HL-60/S4 treated with phorbol 12-myristate 13-acetate at 8.2 ng/mL for 4 days and 3 days (cell line): ENCODE data around the gene CLCN2.

Experiments
- in situ Hi-C: fragments of 300-500 bp; cut with MboI; formaldehyde crosslinking; loops from 2 replicates; pipeline ENCODE4 v1.15.0; 2022; ENCODE audit warnings: low sequenced_read_pairs

CLCN2 gene

GRCh38 chr3:184332370-184333090 lies 28.9 kb downstream of the CLCN2 start:
- in situ Hi-C loops: no loop called here

- in situ Hi-C loops: no loop called here
Measured at GRCh38 chr3:184328516-184328915, 32.9 kb downstream of the CLCN2 start.

GRCh38 chr3:184327171-184327570 lies 34.2 kb downstream of the CLCN2 start:
- in situ Hi-C loops: no loop called here

GRCh38 chr3:184325715-184326369 lies 35.6 kb downstream of the CLCN2 start:
- in situ Hi-C loops: no loop called here

GRCh38 chr3:184325269-184325668 lies 36.1 kb downstream of the CLCN2 start:
- in situ Hi-C loops: no loop called here

GRCh38 chr3:184323696-184324095 lies 37.7 kb downstream of the CLCN2 start:
- in situ Hi-C loops: no loop called here

- in situ Hi-C loops: no loop called here
Measured at GRCh38 chr3:184322731-184323487, 38.5 kb downstream of the CLCN2 start.

GRCh38 chr3:184321666-184322065 lies 39.7 kb downstream of the CLCN2 start:
- in situ Hi-C loops: no loop called here

GRCh38 chr3:184320104-184320445 lies 41.3 kb downstream of the CLCN2 start:
- in situ Hi-C loops: no loop called here

- in situ Hi-C loops: no loop called here
Measured at GRCh38 chr3:184317201-184317600, 44.2 kb downstream of the CLCN2 start.

GRCh38 chr3:184316792-184317191 lies 44.6 kb downstream of the CLCN2 start:
- in situ Hi-C loops: no loop called here

GRCh38 chr3:184315871-184316661 lies 45.3 kb downstream of the CLCN2 start:
- in situ Hi-C loops: no loop called here

GRCh38 chr3:184315543-184315867 lies 45.9 kb downstream of the CLCN2 start:
- in situ Hi-C loops: no loop called here

GRCh38 chr3:184314700-184315542 lies 46.5 kb downstream of the CLCN2 start:
- in situ Hi-C loops: no loop called here

GRCh38 chr3:184314363-184314699 lies 47.1 kb downstream of the CLCN2 start, which contains the start of gene EIF4G1:
Gene EIF4G1 (plus strand): TSS chr3:184314606. CDS start chr3:184315797, 1,191 bp downstream.
- in situ Hi-C loops: no loop called here

- in situ Hi-C loops: no loop called here
Measured at GRCh38 chr3:184311633-184312032, 49.8 kb downstream of the CLCN2 start.

GRCh38 chr3:184308744-184309143 lies 52.7 kb downstream of the CLCN2 start:
- in situ Hi-C loops: no loop called here

GRCh38 chr3:184307915-184308314 lies 53.5 kb downstream of the CLCN2 start:
- in situ Hi-C loops: no loop called here

- in situ Hi-C loops: no loop called here
Measured at GRCh38 chr3:184306341-184306972, 54.9 kb downstream of the CLCN2 start.

- in situ Hi-C loops: no loop called here
Measured at GRCh38 chr3:184305577-184305976, 55.8 kb downstream of the CLCN2 start.
